Spinal cord (tissue), 10 donors: ENCODE data around the gene DNAH6. TPM values are rescaled to one million over a fixed set of nuclear protein-coding genes. Genes with fewer than 3 reads are reported as not detected.
"Not testable (repeated sequence)": the region's sequence is repeated elsewhere in the genome, so short reads cannot be mapped to it uniquely, and the experiment has no call there.

ENCODE experiments used
- DNase-seq, 6 donors: peaks; one replicate each; pipeline versions ENCODE4 v3.0.0 to v3.0.0-alpha.2; 2013 to 2015; ENCODE audit warnings: low spot score in 6 of 6, low read depth in 4 of 6
- H3K27ac ChIP-seq: one replicate; pipeline ENCODE4 v1.5.1; 2013; ENCODE audit warnings: low read depth, low read length, control low read depth
- H3K27me3 ChIP-seq: one replicate; pipeline ENCODE4 v1.6.1; 2013; ENCODE audit warnings: low read length; ENCODE audit not compliant: control insufficient read depth, insufficient read depth
- H3K36me3 ChIP-seq: one replicate; pipeline ENCODE4 v1.6.1; 2013; ENCODE audit warnings: low read length; ENCODE audit not compliant: control insufficient read depth, insufficient read depth
- H3K4me1 ChIP-seq: one replicate; pipeline ENCODE4 v1.6.1; 2013; ENCODE audit warnings: low read length; ENCODE audit not compliant: control insufficient read depth, insufficient read depth
- H3K4me3 ChIP-seq: one replicate; pipeline ENCODE4 v1.5.1; 2013; ENCODE audit warnings: low read depth, low read length, control low read depth
- H3K9me3 ChIP-seq: one replicate; pipeline ENCODE4 v1.6.1; 2013; ENCODE audit warnings: low read length; ENCODE audit not compliant: control insufficient read depth, insufficient read depth
- WGBS: methylation state at CpG from one replicate; pipeline ENCODE4 v1.1.5; 2013; ENCODE audit warnings: missing lambda C conversion rate; ENCODE audit not compliant: insufficient coverage; 5-methylcytosine and 5-hydroxymethylcytosine counted together
- polyA plus RNA-seq, 2 donors: library from polyadenylated mRNA; unstranded; fragments of 120-200 nt; gene quantifications; one replicate each; pipeline ENCODE4 v1.2.1, GENCODE V29; 2013; ENCODE audit not compliant: insufficient read length in 2 of 2
- total RNA-seq, 2 donors: library from RNA; depleted of rRNA in 1 of 2; stranded (reverse); fragments of 120-200 nt in 1 of 2; fragments of >200 nt in 1 of 2; gene quantifications; one replicate each; pipeline versions ENCODE4 v1.2.3 to v1.2.4, GENCODE V29; 2013 to 2014
- donor health status: healthy.

DNAH6 gene
- total and polyA plus RNA-seq, 4 donors, result 1.6 to 7.8 (median 4.7) TPM

GRCh38 chr2:84749442-84749841 is 233.1 kb downstream of the DNAH6 start:
- no peaks in the 10 kb centered on the region for H3K36me3 ChIP-seq
- H3K27me3 ChIP-seq, result no peaks in the 10 kb centered on the region
- H3K4me3 ChIP-seq, result no peak overlapping the region

GRCh38 chr2:84755096-84755495 is 238.8 kb downstream of the DNAH6 start:
- H3K9me3 ChIP-seq, result no peaks in the 10 kb centered on the region
- no peaks in the 10 kb centered on the region for H3K4me1 ChIP-seq
- 100% methylated on average over 1 of the region's 1 CpG for WGBS
- H3K27me3 ChIP-seq, result no peaks in the 10 kb centered on the region
- no peaks in the 10 kb centered on the region for H3K36me3 ChIP-seq
- no peak overlapping the region for H3K4me3 ChIP-seq
- no peak overlapping the region for H3K27ac ChIP-seq
- DNase-seq, result no peak

More at GRCh38 chr2:84749442-84749841, 233.1 kb downstream of the DNAH6 start:
- Histone ChIP-seq H3K27ac (no peak overlapping the region), H3K4me1 (no peaks in the 10 kb centered on the region), H3K9me3 (no peaks in the 10 kb centered on the region)
- no peak for DNase-seq

- DNase-seq, result no peak
- no peak overlapping the region for H3K4me3 ChIP-seq
Measured at GRCh38 chr2:84757648-84758047, 241.3 kb downstream of the DNAH6 start.

GRCh38 chr2:84766791-84767190 is 250.5 kb downstream of the DNAH6 start:
- DNase-seq, result no peak
- no peak overlapping the region for H3K4me3 ChIP-seq
- no CpG with 5 or more reads among the region's 2 CpGs for WGBS
- H3K36me3 ChIP-seq, result no peaks in the 10 kb centered on the region
- H3K9me3 ChIP-seq, result no peaks in the 10 kb centered on the region
- no peaks in the 10 kb centered on the region for H3K4me1 ChIP-seq
- no peak overlapping the region for H3K27ac ChIP-seq
- H3K27me3 ChIP-seq, result no peaks in the 10 kb centered on the region

More at GRCh38 chr2:84757648-84758047, 241.3 kb downstream of the DNAH6 start:
- WGBS, result no CpG with 5 or more reads among the region's 3 CpGs
- no peaks in the 10 kb centered on the region for H3K27me3 ChIP-seq
- no peaks in the 10 kb centered on the region for H3K36me3 ChIP-seq
- no peaks in the 10 kb centered on the region for H3K4me1 ChIP-seq
- H3K9me3 ChIP-seq, result no peaks in the 10 kb centered on the region
- no peak overlapping the region for H3K27ac ChIP-seq

- no peak overlapping the region for H3K27ac ChIP-seq
- 73% methylated on average over 4 of the region's 4 CpGs for WGBS
- peaks cover 4% of the 10 kb centered on the region for H3K9me3 ChIP-seq
- H3K36me3 ChIP-seq, result no peaks in the 10 kb centered on the region
- H3K27me3 ChIP-seq, result no peaks in the 10 kb centered on the region
- H3K4me1 ChIP-seq, result no peaks in the 10 kb centered on the region
- H3K4me3 ChIP-seq, result no peak overlapping the region
- no peak for DNase-seq
Measured at GRCh38 chr2:84768840-84769239, 252.5 kb downstream of the DNAH6 start.

GRCh38 chr2:84770280-84770679 is 254.0 kb downstream of the DNAH6 start:
- peaks cover 6% of the 10 kb centered on the region for H3K9me3 ChIP-seq
- H3K4me1 ChIP-seq, result no peaks in the 10 kb centered on the region
- WGBS, result no CpG with 5 or more reads among the region's 1 CpG
- no peaks in the 10 kb centered on the region for H3K27me3 ChIP-seq
- no peak overlapping the region for H3K27ac ChIP-seq
- no peak for DNase-seq
- H3K4me3 ChIP-seq, result no peak overlapping the region
- H3K36me3 ChIP-seq, result no peaks in the 10 kb centered on the region

GRCh38 chr2:84771251-84771650 is 255.0 kb downstream of the DNAH6 start:
- H3K4me1 ChIP-seq, result no peaks in the 10 kb centered on the region
- no CpG with 5 or more reads among the region's 1 CpG for WGBS
- peaks cover 7% of the 10 kb centered on the region for H3K9me3 ChIP-seq
- no peaks in the 10 kb centered on the region for H3K27me3 ChIP-seq
- no peaks in the 10 kb centered on the region for H3K36me3 ChIP-seq
- no peak for DNase-seq
- H3K27ac ChIP-seq, result no peak overlapping the region
- H3K4me3 ChIP-seq, result no peak overlapping the region

GRCh38 chr2:84773562-84773961 is 257.3 kb downstream of the DNAH6 start:
- H3K27ac ChIP-seq, DNase-seq, H3K4me3 ChIP-seq, H3K9me3 ChIP-seq, H3K36me3 ChIP-seq, H3K4me1 ChIP-seq, H3K27me3 ChIP-seq: not testable (repeated sequence)
- no CpG with 5 or more reads among the region's 3 CpGs for WGBS

- Histone ChIP-seq H3K27me3 (no peaks in the 10 kb centered on the region), H3K4me3 (no peak overlapping the region), H3K36me3 (no peaks in the 10 kb centered on the region), H3K9me3 (peaks cover 8% of the 10 kb centered on the region), H3K27ac (no peak overlapping the region), H3K4me1 (no peaks in the 10 kb centered on the region)
- no peak for DNase-seq
- WGBS, result no CpG with 5 or more reads among the region's 1 CpG
Measured at GRCh38 chr2:84776011-84776410, 259.7 kb downstream of the DNAH6 start.

GRCh38 chr2:84778911-84779690 is 262.8 kb downstream of the DNAH6 start:
- H3K27me3 ChIP-seq, result no peaks in the 10 kb centered on the region
- no peaks in the 10 kb centered on the region for H3K36me3 ChIP-seq
- no peak for DNase-seq
- no peak overlapping the region for H3K4me3 ChIP-seq
- no peak overlapping the region for H3K27ac ChIP-seq
- H3K4me1 ChIP-seq, result no peaks in the 10 kb centered on the region
- peaks cover 3% of the 10 kb centered on the region for H3K9me3 ChIP-seq
- no CpG with 5 or more reads among the region's 1 CpG for WGBS
